CD1c-positive myeloid dendritic cell (primary cell): ENCODE measurements around the gene CEP104.

Source experiments
- DNase-seq: peaks from one replicate; pipeline ENCODE4 v3.0.0-alpha.2; 2016; ENCODE audit errors: extremely low spot score

Gene CEP104

GRCh38 chr1:3799976-3800685 lies 56.9 kb downstream of the CEP104 start:
- DNase-seq = no peak

GRCh38 chr1:3796215-3797061 lies 60.6 kb downstream of the CEP104 start, which contains the start of gene LRRC47:
TSS of gene LRRC47 (minus strand) at chr1:3796498. CDS start at chr1:3796476, 22 bp downstream.
- peak; percentile 92 for DNase-seq

- DNase-seq = no peak
Observed at GRCh38 chr1:3795453-3796214, 61.4 kb downstream of the CEP104 start.

- no peak for DNase-seq
Observed at GRCh38 chr1:3790952-3791351, 66.1 kb downstream of the CEP104 start.

GRCh38 chr1:3790500-3790923 lies 66.5 kb downstream of the CEP104 start:
- DNase-seq = no peak

GRCh38 chr1:3789421-3790300 lies 67.3 kb downstream of the CEP104 start:
- no peak for DNase-seq

GRCh38 chr1:3788756-3789420 lies 68.1 kb downstream of the CEP104 start:
- no peak for DNase-seq

- DNase-seq = no peak
Observed at GRCh38 chr1:3787745-3788605, 69.0 kb downstream of the CEP104 start.

GRCh38 chr1:3787349-3787715 lies 69.7 kb downstream of the CEP104 start:
- peak; percentile 2 for DNase-seq

GRCh38 chr1:3786468-3787348 lies 70.3 kb downstream of the CEP104 start:
- DNase-seq = no peak

- no peak for DNase-seq
Observed at GRCh38 chr1:3785456-3786157, 71.4 kb downstream of the CEP104 start.

- no peak for DNase-seq
Observed at GRCh38 chr1:3785045-3785444, 72.0 kb downstream of the CEP104 start.

GRCh38 chr1:3783651-3784474 lies 73.1 kb downstream of the CEP104 start:
- DNase-seq = no peak

- no peak for DNase-seq
Observed at GRCh38 chr1:3780901-3781300, 76.1 kb downstream of the CEP104 start.

- no peak for DNase-seq
Observed at GRCh38 chr1:3779912-3780416, 77.0 kb downstream of the CEP104 start.

- DNase-seq = no peak
Observed at GRCh38 chr1:3779265-3779911, 77.6 kb downstream of the CEP104 start.
